Esophagus muscularis mucosa (tissue), 4 donors: Measurements from ENCODE around the gene ZNG1E.
"Not testable (repeated sequence)": the region's sequence is repeated elsewhere in the genome, so short reads cannot be mapped to it uniquely, and the experiment has no call there.

Source experiments
- CTCF ChIP-seq, 3 experiments: fragments of 200-600 bp in 2 of 3; fragments of 450-650 bp in 1 of 3; sonication (generic) in 2 of 3; IDR thresholded peaks; one replicate each; pipeline ENCODE4 v1.5.1; 2017 to 2019; ENCODE audit warnings: antibody characterized with exemption in 3 of 3, mild to moderate bottlenecking in 2 of 3, moderate library complexity in 1 of 3
- EP300 ChIP-seq: sonication (generic); formaldehyde crosslinking; IDR thresholded peaks from one replicate; pipeline ENCODE4 v1.6.1; 2017; ENCODE audit warnings: antibody characterized with exemption
- POLR2A ChIP-seq: fragments of 450-650 bp; IDR thresholded peaks from one replicate; pipeline ENCODE4 v1.6.1; 2017; ENCODE audit warnings: antibody characterized with exemption, moderate library complexity, mild to moderate bottlenecking, low read depth
- POLR2AphosphoS5 ChIP-seq, 2 donors: sonication (generic); formaldehyde crosslinking; IDR thresholded peaks; one replicate each; pipeline ENCODE4 v1.6.1; 2017; ENCODE audit warnings: antibody characterized with exemption in 2 of 2

GRCh38 chr9:65678533-65678932, 2.8 kb downstream of the ZNG1E start:
- peak in 1 of 3 experiments; percentile 20 for TF ChIP-seq CTCF (IDR thresholded peaks at IDR 0.05)
- not testable (repeated sequence) for TF ChIP-seq POLR2A; POLR2AphosphoS5 (IDR thresholded peaks at IDR 0.05); EP300
